ENCODE data around the gene ABI3.

The ABI3 gene

DNA sequence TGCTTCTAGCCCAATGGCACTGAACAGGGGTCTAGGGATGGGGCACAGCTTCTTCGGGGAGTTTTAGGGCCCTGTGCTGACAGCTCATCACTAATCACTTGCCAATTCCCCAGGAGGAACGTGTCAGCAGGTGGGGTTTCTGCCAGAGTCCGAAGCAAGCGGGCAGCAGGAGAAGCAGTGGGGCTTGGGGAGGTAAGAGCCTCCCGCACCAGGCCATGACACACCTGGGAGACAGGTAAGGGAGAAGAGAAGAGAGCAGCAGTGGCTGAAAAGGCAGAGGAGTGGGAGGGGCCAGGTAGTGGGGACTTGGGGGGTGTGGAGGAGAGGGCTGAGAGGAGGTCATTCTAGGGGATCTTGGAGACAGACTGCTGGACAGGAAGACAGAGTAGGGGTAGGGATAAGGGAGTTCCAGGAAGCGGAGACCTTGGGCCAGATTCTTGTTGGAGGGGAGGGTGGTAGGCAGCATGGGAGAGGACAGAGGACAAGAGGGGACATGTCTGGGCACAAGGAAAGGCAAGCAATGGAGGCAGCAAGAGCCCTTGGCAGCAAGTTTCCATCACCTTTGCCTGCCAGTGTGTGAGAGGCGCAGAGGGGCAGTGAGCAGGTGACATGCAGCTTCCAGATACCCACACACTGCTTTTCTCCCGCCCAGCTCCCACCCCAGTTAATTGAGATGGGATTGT is 15.2 kb downstream of the ABI3 start:
- DNase-seq (ENCODE audit: low spot score) = no peak

DNA sequence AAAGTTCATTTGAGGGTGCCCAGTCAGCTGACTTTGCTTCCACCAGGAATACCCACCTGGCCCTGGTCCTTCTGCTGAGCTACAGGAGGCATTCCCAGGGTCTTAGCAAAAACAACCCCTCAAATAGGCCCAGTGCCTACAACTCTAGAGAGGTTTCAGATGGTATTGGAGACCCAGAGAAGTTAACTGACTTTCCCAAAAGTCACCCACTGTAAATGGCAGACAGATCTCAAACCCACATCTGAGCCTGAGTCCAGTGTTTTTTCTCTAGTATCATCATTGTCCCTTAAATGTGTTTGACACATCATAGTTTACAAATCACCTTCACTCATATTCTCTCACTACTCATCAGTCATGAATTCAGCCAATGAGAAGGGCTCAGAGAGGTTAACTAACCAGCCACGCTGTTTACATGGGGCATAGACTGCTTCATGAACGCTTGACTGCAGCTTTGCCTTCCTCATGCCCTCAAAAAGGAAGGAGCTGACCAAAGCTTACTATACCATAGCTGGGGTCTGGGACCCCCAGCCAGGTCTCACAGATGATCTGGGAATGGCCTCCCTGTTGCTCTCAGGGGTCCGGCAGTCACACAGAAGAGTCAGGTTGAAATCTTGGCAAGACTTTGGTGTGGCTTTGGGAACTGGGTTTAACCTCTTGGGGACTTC is 16.4 kb downstream of the ABI3 start:
- DNase-seq (ENCODE audit: low spot score) = no peak

DNA sequence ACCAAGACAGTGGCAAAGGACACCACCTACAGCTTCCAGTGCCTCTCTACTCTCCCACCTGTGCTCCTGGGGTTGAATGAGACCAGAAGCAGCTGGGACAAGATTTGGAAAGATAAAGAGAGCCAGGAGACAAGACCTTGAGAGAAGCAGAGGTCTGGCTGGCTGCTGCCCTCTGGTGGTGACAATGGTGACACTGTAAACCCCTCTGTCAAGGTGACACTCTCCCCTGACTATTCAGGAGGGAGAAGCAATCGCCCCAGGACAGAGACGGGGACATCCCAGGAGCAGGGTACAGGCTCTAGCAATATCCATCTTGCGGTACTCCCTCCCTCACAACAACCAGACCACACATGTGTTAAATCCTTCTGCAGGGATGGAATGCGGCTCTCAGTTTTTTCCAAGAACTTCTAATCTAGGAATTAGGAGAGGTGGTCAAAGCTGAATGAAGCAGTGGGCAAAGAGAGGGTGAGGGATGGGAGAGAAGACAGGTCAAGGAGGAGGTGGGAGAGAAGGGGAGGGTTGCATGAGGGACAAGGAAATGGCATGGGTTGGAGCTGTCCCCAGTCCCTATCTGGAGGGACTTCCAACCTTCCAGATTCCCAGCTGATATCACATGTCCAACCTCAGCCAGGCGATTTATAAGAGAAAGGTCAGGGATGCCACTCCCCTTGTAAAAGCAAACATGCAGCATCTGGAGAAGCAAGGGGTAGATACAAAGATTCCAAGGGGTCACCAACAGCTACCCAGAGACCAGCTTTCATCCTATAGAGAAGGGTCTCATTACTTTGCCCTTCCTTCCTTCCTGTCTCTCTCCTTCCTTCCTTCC is 17.1 kb downstream of the ABI3 start:
- peak; percentile 79 for DNase-seq (ENCODE audit: low spot score)

DNA sequence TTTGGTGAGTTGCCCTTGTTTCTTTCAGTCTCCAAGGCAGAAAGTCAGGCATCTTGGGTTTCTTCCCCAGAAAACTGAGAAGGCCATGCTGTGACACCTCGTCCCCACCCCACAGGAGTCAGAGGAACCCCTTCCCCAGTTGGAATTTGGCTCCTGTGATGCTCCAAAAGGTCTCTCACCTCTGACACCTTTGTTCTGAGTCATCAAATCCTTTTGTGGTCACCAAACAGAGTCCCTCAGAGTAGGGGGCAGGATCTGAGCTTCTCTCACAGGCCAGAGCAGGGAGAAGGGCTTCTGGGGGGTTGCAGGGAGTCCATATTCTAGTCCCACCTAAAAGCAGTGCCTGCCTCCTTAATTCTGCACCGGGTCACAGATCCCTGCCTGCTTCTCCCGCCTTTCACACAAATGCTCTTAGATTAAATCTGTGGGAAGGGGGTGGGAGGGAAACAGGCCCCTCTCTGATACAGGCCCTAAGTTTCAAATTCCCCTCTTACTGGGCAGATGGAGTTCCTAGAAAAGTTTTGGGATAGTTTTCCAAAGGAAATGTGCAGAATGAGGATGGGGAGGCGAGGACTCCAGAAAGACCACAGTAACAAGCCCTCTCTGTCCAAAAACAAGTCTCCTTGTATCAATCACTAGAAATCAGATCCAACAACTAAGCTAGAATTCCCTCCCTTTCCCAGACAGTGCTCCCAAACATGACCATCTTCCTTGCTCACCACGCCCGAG is 18.7 kb downstream of the ABI3 start:
- DNase-seq (ENCODE audit: low spot score) = no peak

DNA sequence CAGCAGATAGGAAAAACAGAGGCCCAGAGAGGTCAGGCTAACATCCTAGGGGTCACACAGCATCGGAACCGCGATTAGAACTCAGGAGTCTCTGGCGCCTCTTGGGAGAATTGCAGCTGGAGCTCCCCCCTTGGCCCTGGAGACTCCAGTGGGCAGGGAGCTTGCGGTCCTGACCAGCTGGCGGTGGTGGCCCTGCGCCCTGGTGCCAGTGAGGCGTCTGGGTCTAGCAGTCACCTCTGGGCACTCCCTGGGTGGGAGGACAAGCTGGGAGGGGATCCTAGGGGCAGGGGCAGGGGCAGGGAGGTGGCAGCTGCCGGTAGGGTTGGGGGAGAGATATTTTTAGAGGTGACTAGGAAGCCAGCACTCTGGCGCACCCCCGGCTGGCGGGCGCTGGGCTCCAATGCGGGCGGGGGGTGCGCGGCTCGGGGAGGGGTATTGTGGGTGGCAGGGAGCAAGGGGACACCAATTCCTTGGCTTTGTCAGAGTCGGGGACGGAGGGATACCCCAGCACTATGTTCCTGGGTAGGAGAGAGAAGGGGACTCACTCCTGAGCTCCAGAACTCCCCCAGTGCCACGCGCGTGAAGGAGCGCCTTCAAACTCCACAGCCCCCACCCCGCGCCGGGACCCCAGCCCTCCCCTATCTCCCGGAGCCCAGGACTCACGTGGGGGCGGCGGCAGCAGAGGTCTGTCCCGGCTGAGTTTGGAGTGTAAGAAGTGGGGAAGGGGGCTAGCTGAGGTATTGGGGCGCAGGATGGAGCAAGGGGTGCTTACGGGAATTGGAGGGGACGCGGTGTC is 19.5 kb downstream of the ABI3 start:
- no peak for DNase-seq (ENCODE audit: low spot score)

DNA sequence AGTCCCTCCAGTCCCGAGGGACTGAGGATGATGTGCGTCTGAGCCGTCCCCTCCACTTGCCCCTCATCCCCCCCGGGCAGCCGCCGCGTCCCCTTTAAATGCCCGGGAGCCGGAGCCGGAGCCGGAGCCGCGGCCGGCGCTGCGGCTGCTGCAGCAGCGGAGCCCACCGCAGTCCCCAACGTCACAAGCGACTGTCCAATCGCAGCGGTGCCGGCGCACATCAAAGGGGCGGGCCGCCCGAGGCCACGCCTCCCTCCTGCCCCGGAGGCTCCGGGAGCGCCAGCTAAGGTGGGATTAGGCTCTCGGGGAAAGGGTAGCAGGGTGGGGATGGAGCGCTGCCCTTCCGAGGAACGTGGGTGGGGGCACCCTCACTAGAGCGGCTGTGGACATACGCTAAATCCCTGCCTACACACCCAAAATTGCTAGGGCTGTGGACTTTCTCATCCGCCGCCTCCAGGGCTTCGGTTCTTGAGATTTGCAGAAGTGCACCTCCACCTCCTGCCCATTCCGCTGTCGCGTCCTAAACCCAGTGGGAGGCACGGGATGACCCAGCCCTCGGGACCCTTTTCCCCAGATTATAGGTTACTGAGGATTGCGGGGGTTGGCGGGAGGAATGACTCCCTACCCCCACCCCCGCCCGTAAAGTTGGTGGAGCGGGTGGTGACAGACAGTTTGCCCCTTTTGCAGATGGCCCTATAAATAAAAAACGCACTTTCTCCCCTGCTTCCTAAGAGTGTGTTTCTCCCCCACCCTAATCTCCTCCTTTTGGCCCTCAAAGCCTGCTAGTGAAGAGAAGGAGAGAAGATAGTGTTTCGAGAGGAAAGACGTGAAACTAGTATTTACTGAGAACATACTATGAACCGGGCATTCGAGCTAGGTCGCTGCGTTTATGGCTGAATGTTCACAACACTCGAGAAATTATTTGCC is 20.4 kb downstream of the ABI3 start, which contains the start of gene PHOSPHO1:
Gene PHOSPHO1, minus strand, starts transcription at position 152 of the 927 bp plus-strand sequence. CDS start 4,096 bp downstream, outside the sequence.
- peak; percentile 93 for DNase-seq (ENCODE audit: low spot score)

DNA sequence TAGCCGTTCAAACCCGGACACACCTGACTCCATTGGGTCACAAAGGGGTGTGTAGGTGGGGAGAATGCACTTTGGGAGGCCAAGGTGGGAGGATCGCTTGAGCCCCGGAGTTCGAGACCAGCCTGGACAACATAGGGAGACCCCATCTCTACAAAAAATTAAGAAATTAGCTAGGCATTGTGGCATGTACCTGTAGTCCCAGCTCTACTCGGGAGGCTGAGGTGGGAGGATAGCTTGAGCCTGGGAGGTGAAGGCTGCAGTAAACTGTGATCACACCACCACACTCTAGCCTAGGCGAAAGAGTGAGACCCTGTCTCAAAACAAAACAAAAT is 21.0 kb downstream of the ABI3 start:
- DNase-seq (ENCODE audit: low spot score) = no peak

DNA sequence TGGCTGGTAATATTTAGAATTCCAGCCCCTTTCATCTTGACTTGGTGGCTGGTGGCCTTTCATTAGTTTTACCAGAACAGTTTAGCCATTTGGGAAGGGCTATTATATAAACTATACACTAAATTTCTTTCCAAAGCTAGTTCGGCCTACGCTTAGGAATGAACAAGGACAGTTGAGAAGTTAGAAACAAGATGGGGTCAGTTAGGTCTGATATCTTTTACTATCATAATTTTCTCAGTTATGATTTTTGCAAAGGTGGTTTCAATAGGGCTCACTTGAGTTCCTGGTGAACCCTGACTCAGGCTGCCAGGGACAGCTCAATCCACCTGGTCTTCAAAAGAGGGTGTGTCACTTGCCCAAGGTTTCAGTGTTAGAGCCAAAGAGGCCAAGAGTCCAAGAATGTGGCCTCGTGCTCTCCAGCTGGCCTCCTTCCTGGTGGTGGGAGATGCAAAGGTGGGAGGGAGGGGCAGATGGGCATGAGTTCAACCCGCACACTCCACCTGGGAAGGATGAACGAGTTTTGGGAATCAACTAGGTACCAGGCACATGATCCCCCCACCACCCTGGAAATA is 24.1 kb downstream of the ABI3 start:
- DNase-seq (ENCODE audit: low spot score) = no peak

DNA sequence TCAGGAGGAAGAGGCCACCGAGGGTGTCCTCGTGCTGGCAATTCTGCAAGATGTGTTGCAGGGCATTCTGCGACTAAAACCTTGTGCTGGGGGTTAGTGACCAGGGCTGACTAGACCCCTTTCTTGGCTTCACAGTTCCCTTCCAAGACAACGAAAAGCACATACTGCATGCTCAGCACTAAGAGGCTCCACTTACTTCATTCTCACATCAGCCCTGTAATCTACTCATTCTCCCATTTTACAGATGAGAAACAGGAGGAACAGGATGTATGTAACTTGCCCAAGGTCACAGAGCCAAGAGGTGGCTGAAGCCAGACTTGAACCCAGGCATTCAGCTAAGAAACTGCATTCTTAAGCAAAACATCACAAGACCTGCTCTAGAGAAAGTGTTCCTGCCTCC is 25.4 kb downstream of the ABI3 start:
- no peak for DNase-seq (ENCODE audit: low spot score)

DNA sequence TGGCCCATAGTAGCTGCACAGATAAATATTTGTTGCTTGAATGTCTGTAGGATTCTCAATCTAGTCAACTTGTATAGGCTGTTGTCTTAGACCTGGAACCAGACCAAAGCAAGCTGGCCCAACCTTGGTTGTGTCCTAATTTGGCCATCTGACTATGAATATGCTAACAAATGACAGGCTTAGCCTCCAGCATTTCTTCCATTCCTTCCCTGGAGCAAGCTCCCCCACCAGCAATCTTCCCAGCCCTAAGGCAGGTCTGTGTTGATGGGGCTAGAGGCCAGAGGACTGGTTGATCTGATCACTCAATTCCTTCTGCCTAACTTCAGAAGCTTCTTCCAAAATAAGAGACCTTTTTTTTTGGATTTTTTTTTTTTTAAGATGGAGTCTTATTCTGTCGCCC is 29.5 kb downstream of the ABI3 start:
- DNase-seq (ENCODE audit: low spot score) = no peak

DNA sequence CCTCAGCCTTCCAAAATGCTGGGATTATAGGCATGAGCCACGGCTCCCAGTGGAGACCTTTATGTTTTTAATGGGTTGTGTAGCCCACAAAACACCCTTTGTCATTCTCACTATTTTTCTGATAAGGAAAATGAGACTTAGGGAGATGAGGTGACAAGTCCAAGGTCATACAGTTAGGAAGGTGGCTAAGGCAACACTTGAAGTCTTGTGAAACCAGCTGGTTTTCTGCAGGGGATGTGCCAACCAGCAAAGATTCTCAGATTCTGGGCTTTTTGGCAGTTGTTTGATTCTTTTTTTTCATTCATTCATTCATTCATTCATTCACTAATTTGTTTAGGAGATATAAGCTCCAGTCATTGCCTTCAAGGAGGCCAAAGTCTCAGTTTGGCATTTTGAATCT is 30.1 kb downstream of the ABI3 start:
- no peak for DNase-seq (ENCODE audit: low spot score)

DNA sequence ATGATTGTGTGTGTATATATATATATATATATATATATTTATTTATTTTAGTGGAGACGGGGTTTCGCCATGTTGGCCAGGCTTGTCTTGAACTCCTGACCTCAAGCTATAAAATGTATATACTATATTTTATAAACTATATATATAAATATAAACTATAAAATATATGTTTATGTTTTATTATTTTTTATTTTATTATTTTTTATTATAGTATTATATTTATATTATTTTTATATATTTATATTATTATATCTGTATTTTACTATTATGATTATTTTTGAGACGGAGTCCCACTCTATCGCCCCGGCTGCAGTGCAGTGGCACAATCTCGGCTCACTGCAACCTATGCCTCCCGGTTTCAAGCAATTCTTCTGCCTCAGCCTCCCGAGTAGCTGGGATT is 30.5 kb downstream of the ABI3 start:
- no peak for DNase-seq (ENCODE audit: low spot score)

DNA sequence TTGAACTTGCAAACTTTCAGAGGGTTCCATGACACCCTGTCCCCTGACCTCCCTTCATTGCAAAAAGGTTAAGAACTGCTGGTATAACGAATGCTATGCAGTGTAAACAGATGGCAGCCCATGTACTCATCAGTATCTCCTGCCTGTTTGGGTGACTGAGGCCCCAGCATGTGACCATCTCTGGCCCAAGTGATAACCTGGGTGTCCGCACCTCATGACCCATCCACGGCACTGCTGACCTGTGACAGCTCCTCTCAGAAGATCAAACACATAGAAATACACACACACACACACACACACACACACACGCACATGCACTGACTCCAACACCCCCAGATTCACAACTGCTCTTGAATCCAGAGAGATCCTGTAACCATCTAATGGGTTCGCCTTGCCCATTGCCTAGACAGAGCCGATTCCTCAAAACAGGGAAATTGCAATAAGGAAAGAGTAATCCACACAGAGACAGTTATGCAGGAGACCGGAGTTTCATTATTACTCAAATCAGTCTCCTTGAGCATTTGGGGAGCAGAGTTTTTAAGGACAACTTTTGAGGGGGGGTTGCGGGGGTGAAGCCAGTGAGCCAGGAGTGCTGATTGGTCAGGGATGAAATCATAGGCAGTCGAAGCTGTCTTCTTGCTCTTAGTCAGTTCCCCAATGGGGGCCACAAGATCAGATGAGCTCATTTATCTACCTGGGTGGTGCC is 31.3 kb downstream of the ABI3 start:
- no peak for DNase-seq (ENCODE audit: low spot score)

DNA sequence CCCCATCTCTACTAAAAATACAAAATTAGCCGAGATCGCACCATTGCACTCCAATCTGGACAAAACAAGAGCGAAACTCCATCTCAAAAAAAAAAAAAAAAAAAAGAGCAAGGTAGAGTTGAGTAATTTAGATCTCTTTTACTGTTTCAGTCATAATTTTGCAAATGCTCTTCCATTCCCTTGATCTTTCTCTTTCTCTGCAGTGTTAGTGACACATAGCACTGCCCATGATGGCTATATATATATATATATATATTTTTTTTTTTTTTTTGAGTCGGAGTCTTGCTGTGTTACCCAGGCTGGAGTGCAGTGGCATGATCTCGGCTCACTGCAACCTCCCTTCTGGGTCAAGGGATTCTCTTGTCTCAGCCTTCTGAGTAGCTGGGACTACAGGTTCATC is 32.3 kb downstream of the ABI3 start:
- DNase-seq (ENCODE audit: low spot score) = no peak

DNA sequence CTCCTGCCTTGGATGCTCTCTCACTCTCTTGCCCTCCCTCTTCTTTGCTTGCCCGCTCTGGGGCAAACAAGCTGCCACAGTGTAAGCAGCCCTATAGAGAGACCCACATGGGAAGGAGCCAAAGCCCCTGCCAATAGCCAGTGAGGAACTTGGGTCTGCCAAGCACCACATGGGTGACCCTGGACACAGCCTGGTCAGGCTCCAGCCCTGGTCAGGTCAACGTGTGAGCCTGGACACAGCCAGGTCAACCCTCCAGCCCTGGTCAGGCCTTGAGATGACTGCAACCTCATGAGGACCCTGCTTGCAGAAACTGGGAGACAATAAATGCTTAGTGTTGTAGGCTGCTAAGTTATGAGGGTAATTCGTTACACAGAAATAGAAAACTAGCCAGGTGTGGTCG is 34.3 kb downstream of the ABI3 start:
- DNase-seq (ENCODE audit: low spot score) = no peak

DNA sequence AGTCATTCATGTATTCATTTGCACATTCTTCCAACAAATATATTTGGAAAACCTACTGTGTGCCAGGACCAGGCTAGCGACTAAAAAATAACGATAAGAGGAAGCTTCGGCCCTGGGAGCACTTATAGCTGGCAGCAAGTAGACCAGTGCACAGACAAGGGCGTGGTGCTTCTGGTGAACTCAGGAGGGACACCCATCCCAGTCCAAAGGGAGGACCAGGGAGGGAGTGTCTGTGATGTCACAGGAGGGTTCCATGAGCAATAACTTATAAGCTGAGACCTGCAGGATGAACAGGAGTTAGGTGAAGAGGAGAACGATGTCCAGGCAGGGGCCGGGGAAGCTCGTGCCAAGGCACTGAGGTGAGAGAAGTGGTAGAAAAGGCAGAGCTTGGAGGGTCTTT is 37.4 kb downstream of the ABI3 start:
- no peak for DNase-seq (ENCODE audit: low spot score)

DNA sequence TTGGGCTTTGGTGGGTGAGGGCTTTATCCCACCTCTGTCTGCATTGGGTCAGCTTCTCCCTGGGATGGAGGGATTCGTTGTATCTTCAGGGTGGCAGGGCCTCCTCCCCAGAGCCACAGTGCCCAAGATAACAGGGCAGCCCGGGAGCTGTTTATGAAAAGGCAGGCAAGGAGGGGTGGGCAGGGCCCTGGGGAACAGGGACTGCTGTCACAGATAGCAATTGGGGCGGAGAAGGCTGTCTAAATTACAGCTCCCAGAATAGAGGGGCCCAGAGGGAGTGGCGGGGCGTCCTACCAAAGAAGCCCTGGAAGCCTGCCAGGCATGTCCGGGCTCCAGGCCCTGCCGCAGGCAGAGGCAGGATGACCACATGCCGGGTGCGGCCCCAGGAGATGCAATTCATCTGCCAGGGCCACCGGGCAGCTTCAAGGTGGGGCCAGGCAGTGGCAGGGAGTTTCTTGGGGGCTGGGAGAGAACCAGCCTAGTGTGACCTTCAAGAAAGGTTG is 38.8 kb downstream of the ABI3 start:
- DNase-seq (ENCODE audit: low spot score) = peak; percentile 56

DNA sequence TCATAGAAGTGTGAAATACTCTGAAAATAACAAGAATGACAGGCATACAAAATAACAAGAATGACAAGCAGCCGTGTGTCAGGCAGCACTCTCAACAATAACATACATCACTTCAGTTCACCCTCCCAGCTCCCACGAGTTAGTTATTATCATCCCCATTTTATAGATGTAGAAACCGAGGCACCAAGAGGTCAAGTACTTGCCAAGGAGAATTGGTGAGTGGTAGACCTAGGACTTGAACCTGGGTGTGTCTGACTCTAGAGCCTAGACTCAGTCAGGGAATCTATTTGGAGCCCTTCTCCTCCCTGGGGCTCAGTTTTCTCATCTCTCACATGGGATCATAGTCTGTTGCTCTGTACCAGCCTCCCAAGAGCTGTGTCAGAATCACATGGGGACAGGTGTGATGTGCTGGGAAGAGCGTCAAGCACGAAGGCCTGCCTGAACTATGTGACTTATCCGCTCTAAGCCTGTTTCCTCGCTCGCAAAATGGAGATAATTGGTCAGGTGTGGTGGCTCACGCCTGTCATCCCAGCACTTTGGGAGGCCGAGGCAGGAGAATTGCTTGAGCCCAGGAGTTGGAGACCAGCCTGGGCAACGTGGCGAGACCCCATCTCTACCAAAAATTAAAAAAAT is 39.5 kb downstream of the ABI3 start:
- no peak for DNase-seq (ENCODE audit: low spot score)

DNA sequence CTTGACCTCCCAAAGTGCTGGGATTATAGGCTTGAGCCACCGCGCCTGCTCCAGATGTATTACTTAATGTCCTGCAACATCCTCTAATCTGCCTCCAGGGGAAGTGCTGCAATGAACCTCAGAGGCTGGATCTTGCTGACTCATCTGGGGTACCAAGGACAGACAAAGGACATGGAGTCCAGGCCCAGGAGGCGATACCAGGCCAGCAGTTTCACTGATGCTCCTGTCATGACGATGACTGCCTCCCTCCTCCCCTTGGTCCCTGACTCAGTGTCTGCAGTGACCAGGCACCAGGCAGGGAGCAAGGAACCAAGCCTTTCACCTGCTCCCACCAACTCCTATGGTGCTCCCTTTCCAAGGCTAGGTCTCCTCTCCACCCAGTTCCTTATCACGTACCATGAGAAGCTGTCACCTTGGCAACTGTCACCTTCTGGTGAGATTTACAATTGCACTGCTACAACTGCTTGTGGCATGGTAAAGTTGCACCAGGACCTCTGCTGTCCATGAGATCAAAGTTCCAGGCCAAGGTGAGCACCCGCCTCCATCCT is 41.7 kb downstream of the ABI3 start:
- DNase-seq (ENCODE audit: low spot score) = no peak

All from germinal center (tissue), 1 donor.